Measurements from ENCODE around the gene NCAPD2. TPM values are rescaled to one million over a fixed set of nuclear protein-coding genes. Genes with fewer than 3 reads are reported as not detected.
"Not testable (repeated sequence)": the region's sequence is repeated elsewhere in the genome, so short reads cannot be mapped to it uniquely, and the experiment has no call there.

The NCAPD2 gene
- total RNA-seq, 2 experiments from 2014 or later = 173 to 200 TPM

GRCh38 chr12:6534945-6535696, 41.2 kb downstream of the NCAPD2 start:
- CTCF ChIA-PET = interaction anchor here (0.9 to 9.6 kb wide), 15 partner anchors 8 to 337 kb away, joined by 3 to 140 read pairs (median 4); partner anchors contain the start of genes CD27, IFFO1 and NOP2
- DNase-seq (peak; percentile 90), ATAC-seq (peak; percentile 12)
- H3K9me3 Mint-ChIP-seq (ENCODE audit: low read depth) = no peaks in the 10 kb centered on the region
- peak overlapping the region; percentile 92 for H3K4me3 Mint-ChIP-seq
- H3K4me1 Mint-ChIP-seq = peaks cover 63% of the 10 kb centered on the region
- H3K27me3 Mint-ChIP-seq = no peaks in the 10 kb centered on the region
- peaks cover 71% of the 10 kb centered on the region for H3K36me3 Mint-ChIP-seq
- H3K27ac Mint-ChIP-seq = peak overlapping the region; percentile 99

GRCh38 chr12:6535697-6535946, 41.7 kb downstream of the NCAPD2 start:
- CTCF ChIA-PET = interaction anchor here (0.6 to 9.6 kb wide), 15 partner anchors 9 to 337 kb away, joined by 3 to 140 read pairs (median 3); partner anchors contain the start of genes CD27, IFFO1, MRPL51 and NOP2
- peaks cover 63% of the 10 kb centered on the region for H3K4me1 Mint-ChIP-seq

GRCh38 chr12:6535960-6536847, 42.3 kb downstream of the NCAPD2 start:
- Mint-ChIP-seq H3K9me3 (ENCODE audit: low read depth) (no peaks in the 10 kb centered on the region), H3K36me3 (peaks cover 60% of the 10 kb centered on the region), H3K4me3 (peak overlapping the region; percentile 92), H3K4me1 (peaks cover 63% of the 10 kb centered on the region), H3K27ac (peak overlapping the region; percentile 99), H3K27me3 (no peaks in the 10 kb centered on the region)
- CTCF ChIA-PET = interaction anchor here (0.6 to 9.6 kb wide), 13 partner anchors 15 to 336 kb away, joined by 3 to 140 read pairs (median 3); partner anchors contain the start of genes IFFO1, MRPL51, NOP2 and TAPBPL
- DNase-seq (no peak), ATAC-seq (no peak)

More at GRCh38 chr12:6535697-6535946, 41.7 kb downstream of the NCAPD2 start:
- ATAC-seq (no peak), DNase-seq (no peak)
- H3K36me3 Mint-ChIP-seq = peaks cover 66% of the 10 kb centered on the region
- H3K4me3 Mint-ChIP-seq = peak overlapping the region; percentile 92
- H3K27ac Mint-ChIP-seq = peak overlapping the region; percentile 99
- no peaks in the 10 kb centered on the region for H3K27me3 Mint-ChIP-seq
- H3K9me3 Mint-ChIP-seq (ENCODE audit: low read depth) = no peaks in the 10 kb centered on the region

GRCh38 chr12:6536894-6537579, 43.1 kb downstream of the NCAPD2 start:
- H3K4me1 Mint-ChIP-seq = peaks cover 65% of the 10 kb centered on the region
- H3K27ac Mint-ChIP-seq = peak overlapping the region; percentile 99
- CTCF ChIA-PET = interaction anchor here (0.6 to 9.6 kb wide), 35 partner anchors 8 to 336 kb away, joined by 3 to 140 read pairs (median 5); partner anchors contain the start of genes IFFO1, MLF2, MRPL51 and NOP2
- H3K27me3 Mint-ChIP-seq = no peaks in the 10 kb centered on the region
- ATAC-seq = no peak
- no peaks in the 10 kb centered on the region for H3K9me3 Mint-ChIP-seq (ENCODE audit: low read depth)
- H3K4me3 Mint-ChIP-seq = peak overlapping the region; percentile 92
- H3K36me3 Mint-ChIP-seq = peaks cover 56% of the 10 kb centered on the region
- peak; percentile 57 for DNase-seq

GRCh38 chr12:6537580-6538419, 43.9 kb downstream of the NCAPD2 start:
- ATAC-seq; H3K9me3 Mint-ChIP-seq (ENCODE audit: low read depth); H3K27me3 Mint-ChIP-seq: not testable (repeated sequence)
- CTCF ChIA-PET = interaction anchor here (0.6 to 9.6 kb wide), 39 partner anchors 9 to 335 kb away, joined by 3 to 140 read pairs (median 5); partner anchors contain the start of genes IFFO1, MLF2, MRPL51 and NOP2
- Mint-ChIP-seq H3K27ac (peak overlapping the region; percentile 99), H3K4me1 (peaks cover 58% of the 10 kb centered on the region), H3K4me3 (peak overlapping the region; percentile 92), H3K36me3 (peaks cover 48% of the 10 kb centered on the region)
- peak; percentile 93 for DNase-seq

GRCh38 chr12:6538420-6539313, 44.8 kb downstream of the NCAPD2 start:
- ATAC-seq (no peak), DNase-seq (peak; percentile 50)
- peaks cover 44% of the 10 kb centered on the region for H3K36me3 Mint-ChIP-seq
- CTCF ChIA-PET = interaction anchor here (0.8 to 9.6 kb wide), 34 partner anchors 12 to 295 kb away, joined by 3 to 140 read pairs (median 6); partner anchors contain the start of genes IFFO1, MLF2, MRPL51 and NOP2
- peak overlapping the region; percentile 99 for H3K27ac Mint-ChIP-seq
- H3K27me3 Mint-ChIP-seq = no peaks in the 10 kb centered on the region
- H3K4me1 Mint-ChIP-seq = peaks cover 54% of the 10 kb centered on the region
- peak overlapping the region; percentile 52 for H3K4me3 Mint-ChIP-seq
- H3K9me3 Mint-ChIP-seq (ENCODE audit: low read depth) = no peaks in the 10 kb centered on the region

- H3K27me3 Mint-ChIP-seq = no peaks in the 10 kb centered on the region
- peak overlapping the region; percentile 9 for H3K4me3 Mint-ChIP-seq
- DNase-seq = no peak
- H3K9me3 Mint-ChIP-seq (ENCODE audit: low read depth) = no peaks in the 10 kb centered on the region
- CTCF ChIA-PET = interaction anchor here (0.7 to 9.6 kb wide), 18 partner anchors 11 to 207 kb away, joined by 3 to 140 read pairs (median 4); partner anchors contain the start of genes IFFO1, MRPL51, NOP2 and VAMP1
- H3K27ac Mint-ChIP-seq = peak overlapping the region; percentile 99
- ATAC-seq = no peak
- H3K4me1 Mint-ChIP-seq = peaks cover 54% of the 10 kb centered on the region
- peaks cover 42% of the 10 kb centered on the region for H3K36me3 Mint-ChIP-seq
Observed at GRCh38 chr12:6539314-6539682, 45.4 kb downstream of the NCAPD2 start.

GRCh38 chr12:6539707-6540134, 45.8 kb downstream of the NCAPD2 start:
- no peaks in the 10 kb centered on the region for H3K9me3 Mint-ChIP-seq (ENCODE audit: low read depth)
- CTCF ChIA-PET = interaction anchor here (0.7 to 9.6 kb wide), 18 partner anchors 11 to 207 kb away, joined by 3 to 140 read pairs (median 4); partner anchors contain the start of genes IFFO1 and VAMP1
- peaks cover 43% of the 10 kb centered on the region for H3K36me3 Mint-ChIP-seq
- H3K27ac Mint-ChIP-seq = peak overlapping the region; percentile 99
- peaks cover 54% of the 10 kb centered on the region for H3K4me1 Mint-ChIP-seq
- peak overlapping the region; percentile 26 for H3K4me3 Mint-ChIP-seq
- DNase-seq = no peak
- no peaks in the 10 kb centered on the region for H3K27me3 Mint-ChIP-seq
- ATAC-seq = no peak

GRCh38 chr12:6540181-6540877, 46.4 kb downstream of the NCAPD2 start:
- Mint-ChIP-seq H3K9me3 (ENCODE audit: low read depth) (no peaks in the 10 kb centered on the region), H3K27ac (peak overlapping the region; percentile 99), H3K27me3 (no peaks in the 10 kb centered on the region), H3K4me1 (peaks cover 54% of the 10 kb centered on the region), H3K36me3 (peaks cover 37% of the 10 kb centered on the region), H3K4me3 (peak overlapping the region; percentile 26)
- ATAC-seq (peak; percentile 28), DNase-seq (peak; percentile 64)
- CTCF ChIA-PET = interaction anchor here (0.7 to 9.6 kb wide), 13 partner anchors 10 to 208 kb away, joined by 3 to 140 read pairs (median 4); partner anchors contain the start of genes IFFO1 and VAMP1

- H3K9me3 Mint-ChIP-seq (ENCODE audit: low read depth) = no peaks in the 10 kb centered on the region
- DNase-seq = no peak
- no peak overlapping the region for H3K4me3 Mint-ChIP-seq
- H3K27ac Mint-ChIP-seq = peak overlapping the region; percentile 28
- CTCF ChIA-PET = interaction anchor here (1.0 to 9.6 kb wide), 4 partner anchors 9 to 117 kb away, joined by 4 to 140 read pairs (median 50); partner anchors contain the start of gene IFFO1
- ATAC-seq = no peak
- H3K4me1 Mint-ChIP-seq = peaks cover 51% of the 10 kb centered on the region
- H3K27me3 Mint-ChIP-seq = no peaks in the 10 kb centered on the region
- peaks cover 33% of the 10 kb centered on the region for H3K36me3 Mint-ChIP-seq
Observed at GRCh38 chr12:6541371-6542165, 47.7 kb downstream of the NCAPD2 start.

Data from activated CD8-positive, alpha-beta memory T cell treated with anti-CD3 and anti-CD28 coated beads, Interleukin-2, amount 10 ng/mL, durations not matched to agents 7 days and 5 days (primary cell).